Activated T-helper 17 cell treated with anti-CD3 and anti-CD28 coated beads, Interleukin-2, amount 50 U/mL, for 72 hours (primary cell): ENCODE measurements around the gene CTRB2. TPM values are rescaled to one million over a fixed set of nuclear protein-coding genes. Genes with fewer than 3 reads are reported as not detected.

Experiments
- total RNA-seq, 2 donors: library from RNA; stranded (reverse); gene quantifications; one replicate each; pipeline ENCODE4 v1.2.3, GENCODE V29; 2022

The CTRB2 gene
- total RNA-seq, 2 donors from 2014 or later = not detected

Other genes starting within 250 kb of the CTRB2 start
- 100 to 1,000 TPM; 107 to 154 TPM for gene WDR59, start 222.0 kb downstream of the CTRB2 start, total RNA-seq
- gene ZNRF1, start 208.1 kb downstream of the CTRB2 start, total RNA-seq = 10 to 100 TPM; 58.2 to 88.4 TPM
- gene LDHD, start 90.4 kb downstream of the CTRB2 start, total RNA-seq = under 1 TPM; 0.11 to 0.48 TPM
- 10 to 100 TPM; 16.9 to 19.0 TPM for gene ZFP1, start 58.6 kb downstream of the CTRB2 start, total RNA-seq
- gene CTRB1, start 11.8 kb upstream of the CTRB2 start, total RNA-seq = not detected
- gene BCAR1, start 44.5 kb upstream of the CTRB2 start, total RNA-seq = under 1 TPM in 1 of 2 donors, not detected in 1; 0.58 TPM
- 10 to 100 TPM; 35.1 to 52.3 TPM for gene CFDP1, start 226.3 kb upstream of the CTRB2 start, total RNA-seq